GM12874 (cell line): Measurements from ENCODE around the gene SPRN.

Experiments
- CTCF ChIP-seq: IDR thresholded peaks from 2 replicates; pipeline ENCODE4 v1.5.1; 2011; ENCODE audit warnings: low read depth, mild to moderate bottlenecking, control low read depth, low read length, moderate library complexity; ENCODE audit not compliant: insufficient read depth

The SPRN gene

DNA sequence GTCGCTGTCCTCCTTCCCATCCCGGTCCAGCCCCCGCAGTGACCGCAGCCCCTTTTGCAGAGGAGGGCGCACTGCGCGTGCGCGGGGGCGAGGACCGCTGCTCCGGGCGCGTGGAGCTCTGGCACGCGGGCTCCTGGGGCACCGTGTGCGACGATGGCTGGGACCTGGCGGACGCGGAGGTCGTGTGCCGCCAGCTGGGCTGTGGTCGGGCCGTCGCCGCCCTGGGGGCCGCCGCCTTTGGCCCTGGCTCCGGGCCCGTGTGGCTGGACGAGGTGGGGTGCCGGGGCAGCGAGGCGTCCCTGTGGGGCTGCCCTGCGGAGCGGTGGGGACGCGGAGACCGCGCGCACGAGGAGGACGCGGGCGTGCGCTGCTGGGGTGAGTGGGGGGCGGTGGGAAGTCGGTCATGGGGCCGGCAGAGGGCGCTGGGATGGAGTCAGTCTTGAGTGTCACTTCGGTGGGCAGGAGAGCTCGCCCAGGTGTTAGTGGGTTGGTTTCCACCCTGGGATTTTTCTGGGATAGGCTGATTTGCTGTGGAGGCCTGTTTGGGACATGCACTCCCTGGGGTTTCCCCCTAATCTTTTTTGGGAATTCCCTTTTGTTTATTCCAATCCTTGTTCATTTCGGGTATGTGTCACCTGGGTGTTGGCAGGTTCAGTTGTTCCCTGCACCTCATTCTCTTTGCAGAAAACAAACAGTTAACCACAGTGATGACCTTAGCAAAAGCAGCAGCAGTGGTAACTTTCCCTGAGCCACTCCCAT is 40.9 kb upstream of the SPRN start:
- TF ChIP-seq CTCF: no peak

- no peak for TF ChIP-seq CTCF
Observed at GRCh38 chr10:133464582-133465031, 40.2 kb upstream of the SPRN start.

- TF ChIP-seq CTCF: no peak
Observed at GRCh38 chr10:133462512-133463305, 38.3 kb upstream of the SPRN start.

GRCh38 chr10:133461841-133462240 is 37.4 kb upstream of the SPRN start:
- TF ChIP-seq CTCF: no peak

GRCh38 chr10:133461027-133461426 is 36.6 kb upstream of the SPRN start:
- TF ChIP-seq CTCF: no peak

GRCh38 chr10:133460208-133460769 is 35.9 kb upstream of the SPRN start:
- TF ChIP-seq CTCF: no peak

DNA sequence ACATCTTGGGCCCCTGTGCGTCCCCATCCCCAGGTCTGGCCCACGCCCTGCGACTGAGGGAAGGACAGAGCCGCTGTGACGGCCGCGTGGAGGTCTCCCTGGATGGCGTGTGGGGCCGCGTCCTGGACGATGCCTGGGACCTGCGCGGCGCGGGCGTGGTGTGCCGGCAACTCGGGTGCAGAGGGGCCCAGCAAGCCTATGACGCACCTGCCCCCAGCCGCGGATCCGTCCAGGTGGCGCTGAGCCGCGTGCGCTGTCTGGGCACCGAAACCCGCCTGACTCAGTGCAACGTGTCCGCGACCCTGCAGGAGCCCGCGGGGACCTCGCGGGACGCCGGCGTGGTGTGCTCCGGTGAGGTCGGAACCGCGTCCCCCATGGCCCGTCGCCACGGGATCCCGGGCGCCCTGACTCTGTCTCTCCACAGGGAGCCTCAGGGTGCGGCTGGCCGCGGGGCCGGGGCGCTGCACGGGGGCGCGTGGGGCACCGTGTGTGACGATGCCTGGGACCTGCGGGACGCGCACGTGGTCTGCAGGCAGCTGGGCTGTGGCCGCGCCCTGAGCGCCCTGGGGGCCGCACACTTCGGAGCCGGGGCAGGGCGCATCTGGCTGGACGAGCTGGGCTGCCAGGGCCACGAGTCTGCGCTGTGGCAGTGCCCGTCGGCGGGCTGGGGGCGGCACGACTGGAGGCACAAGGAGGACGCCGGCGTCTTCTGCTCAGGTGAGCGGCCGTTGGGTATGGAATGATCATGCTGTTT is 35.2 kb upstream of the SPRN start:
- no peak for TF ChIP-seq CTCF
